Fibroblast of mammary gland (primary cell): ENCODE results near the gene SMIM3.
A peak's percentile ranks its signal among the peaks of the same experiment; 100 is the strongest.

Experiments
- DNase-seq: peaks from one replicate; pipeline ENCODE4 v3.0.0-alpha.2; 2010; ENCODE audit warnings: low read depth
- H3K4me3 ChIP-seq: 2 replicates; pipeline ENCODE4 v1.5.1; 2011; ENCODE audit warnings: low read depth, mild to moderate bottlenecking, low read length, moderate library complexity; ENCODE audit not compliant: control insufficient read depth
- CTCF ChIP-seq: conservative IDR thresholded peaks from 2 replicates; pipeline ENCODE4 v1.5.1; 2011; ENCODE audit warnings: low read depth, low read length, inconsistent platforms; ENCODE audit not compliant: control insufficient read depth, insufficient read depth

The SMIM3 gene

GRCh38 chr5:150779397-150780186 lies 1.0 kb downstream of the SMIM3 start:
- DNase-seq, result peak; percentile 75
- no peak for TF ChIP-seq CTCF
- peak overlapping the region; percentile 79 for H3K4me3 ChIP-seq

- peak; percentile 95 for DNase-seq
- H3K4me3 ChIP-seq, result peak overlapping the region; percentile 79
- TF ChIP-seq CTCF, result no peak
Observed at GRCh38 chr5:150780187-150780692, 1.7 kb downstream of the SMIM3 start.

- H3K4me3 ChIP-seq, result peak overlapping the region; percentile 79
- DNase-seq, result peak; percentile 98
- no peak for TF ChIP-seq CTCF
Observed at GRCh38 chr5:150780816-150781221, 2.3 kb downstream of the SMIM3 start.

- peak; percentile 100 for DNase-seq
- peak overlapping the region; percentile 79 for H3K4me3 ChIP-seq
- no peak for TF ChIP-seq CTCF
Observed at GRCh38 chr5:150781706-150782614, 3.4 kb downstream of the SMIM3 start.

- no peak for TF ChIP-seq CTCF
- no peak for DNase-seq
- peak overlapping the region; percentile 42 for H3K4me3 ChIP-seq
Observed at GRCh38 chr5:150782850-150783249, 4.3 kb downstream of the SMIM3 start.

GRCh38 chr5:150783422-150783928 lies 4.9 kb downstream of the SMIM3 start:
- H3K4me3 ChIP-seq, result peak overlapping the region; percentile 19
- TF ChIP-seq CTCF, result no peak
- DNase-seq, result peak; percentile 95
